HCT116 (cell line): ENCODE measurements around the gene PRIMA1. TPM values are rescaled to one million over a fixed set of nuclear protein-coding genes. Genes with fewer than 3 reads are reported as not detected.

Experiments used
- ATAC-seq: fragments of 200-7000 bp; cut with Tn5 transposase; 2 replicates; pipeline ENCODE4 v1.9.1; 2020; ENCODE audit warnings: mild to moderate bottlenecking, moderate library complexity
- BruUV-seq: library from RNA; stranded (reverse); fragments of 400-500 nt; replicated peaks from 2 replicates; lab custom pipeline; 2021; lab: Mats Ljungman, UMichigan
- CTCF ChIA-PET: fragments of 300-600 bp; sonication (Branson Sonifier 250); formaldehyde crosslinking; loops from one replicate; lab custom pipeline; 2021; ENCODE audit warnings: antibody characterized with exemption; lab: Charles Lee
- POLR2A ChIA-PET: fragments of 300-600, 350-600 bp; sonication (Branson Sonifier 250); formaldehyde crosslinking; loops from one replicate; lab custom pipeline; 2021; ENCODE audit warnings: antibody characterized with exemption; lab: Charles Lee
- RAD21 ChIA-PET, 2 experiments: fragments of 300-600 bp; sonication (Branson Sonifier 250); formaldehyde crosslinking; loops; one replicate each; lab custom pipeline; 2023; ENCODE audit warnings: low total read pairs in 2 of 2; ENCODE audit not compliant: uncharacterized antibody in 2 of 2, unreplicated experiment in 2 of 2, low non-redundant PET in 1 of 2; lab: Charles Lee
- DNase-seq: peaks from one replicate; pipeline ENCODE4 v3.0.0-alpha.2; 2010; ENCODE audit warnings: low read depth, low spot score
- H2AFZ ChIP-seq: fragments of 200-600 bp; shearing (Covaris generic), sonication (generic); 2 replicates; pipeline ENCODE4 v1.6.1; 2017; ENCODE audit warnings: low read depth, mixed run types, mixed read lengths, antibody characterized with exemption, low read length; ENCODE audit not compliant: poor library complexity, severe bottlenecking
- H3K27ac ChIP-seq: 2 replicates; pipeline ENCODE4 v1.5.1; 2012; ENCODE audit warnings: low read depth, low read length
- H3K27me3 ChIP-seq: fragments of 200-600 bp; sonication (generic); 2 replicates; pipeline ENCODE4 v1.6.1; 2016; ENCODE audit warnings: mixed run types, low read length, mixed read lengths; ENCODE audit not compliant: insufficient read depth
- H3K36me3 ChIP-seq, 2 experiments: fragments of 200-500 bp in 1 of 2; fragments of 200-600 bp in 1 of 2; sonication (Bioruptor generic) in 1 of 2; sonication (generic) in 1 of 2; 2 replicates each; pipeline versions ENCODE4 v1.5.1 to v1.6.1; 2014 to 2016; ENCODE audit warnings: low read length in 2 of 2, inconsistent platforms in 1 of 2, mixed read lengths in 1 of 2, mixed run types in 1 of 2; ENCODE audit not compliant: insufficient read depth in 2 of 2, control insufficient read depth in 1 of 2
- H3K4me1 ChIP-seq, 2 experiments: fragments of 200-600 bp in 1 of 2; sonication (generic) in 1 of 2; 2 replicates each; pipeline versions ENCODE4 v1.5.1 to v1.6.1; 2012 to 2017; ENCODE audit warnings: low read length in 2 of 2, inconsistent platforms in 1 of 2, mild to moderate bottlenecking in 1 of 2, mixed read lengths in 1 of 2, mixed run types in 1 of 2, moderate library complexity in 1 of 2; ENCODE audit not compliant: insufficient read depth in 2 of 2, control insufficient read depth in 1 of 2
- H3K4me2 ChIP-seq: fragments of 200-600 bp; sonication (generic); 2 replicates; pipeline ENCODE4 v1.6.1; 2017; ENCODE audit warnings: mixed run types, low read length, mixed read lengths
- H3K4me3 ChIP-seq, 2 experiments: fragments of 200-600 bp in 1 of 2; sonication (generic) in 1 of 2; replicated peaks in 1 of 2; 2 replicates each; pipeline ENCODE4 v1.5.1; 2011 to 2016; ENCODE audit warnings: low read length in 2 of 2, control low read depth in 1 of 2, low read depth in 1 of 2, mild to moderate bottlenecking in 1 of 2, mixed read lengths in 1 of 2, mixed run types in 1 of 2
- H3K79me2 ChIP-seq: fragments of 200-600 bp; sonication (generic); 2 replicates; pipeline ENCODE4 v1.6.1; 2017; ENCODE audit warnings: mild to moderate bottlenecking, mixed run types, low read length, moderate library complexity, mixed read lengths; ENCODE audit not compliant: insufficient read depth
- H3K9ac ChIP-seq: fragments of 200-600 bp; sonication (generic); 2 replicates; pipeline ENCODE4 v1.6.1; 2016; ENCODE audit warnings: low read length, mixed read lengths
- H3K9me2 ChIP-seq: fragments of 200-600 bp; sonication (generic), shearing (Covaris generic); 2 replicates; pipeline ENCODE4 v1.6.1; 2017; ENCODE audit warnings: mixed run types, mild to moderate bottlenecking, moderate library complexity; ENCODE audit not compliant: insufficient read depth
- H3K9me3 ChIP-seq, 2 experiments: fragments of 200-500 bp in 1 of 2; fragments of 200-600 bp in 1 of 2; sonication (Bioruptor generic) in 1 of 2; sonication (generic) in 1 of 2; 2 replicates each; pipeline ENCODE4 v1.6.1; 2014 to 2017; ENCODE audit warnings: low read length in 2 of 2, mixed read lengths in 2 of 2, inconsistent platforms in 1 of 2, low read depth in 1 of 2, mild to moderate bottlenecking in 1 of 2, mixed run types in 1 of 2, moderate library complexity in 1 of 2; ENCODE audit not compliant: control insufficient read depth in 1 of 2, insufficient read depth in 1 of 2
- H4K20me1 ChIP-seq: fragments of 200-600 bp; sonication (generic), shearing (Covaris generic); 2 replicates; pipeline ENCODE4 v1.6.1; 2017; ENCODE audit warnings: mixed run types, mild to moderate bottlenecking, moderate library complexity; ENCODE audit not compliant: insufficient read depth
- EGR1 ChIP-seq: IDR thresholded peaks from 2 replicates; pipeline ENCODE4 v1.6.1; 2012; ENCODE audit warnings: low read depth
- EZH2 ChIP-seq: fragments of 200-600 bp; sonication (generic); IDR thresholded peaks from 2 replicates; pipeline ENCODE4 v1.6.1; 2017; ENCODE audit warnings: antibody characterized with exemption, mixed run types
- POLR2A ChIP-seq: IDR thresholded peaks from 2 replicates; pipeline ENCODE4 v1.7.0; 2011; ENCODE audit warnings: borderline replicate concordance; ENCODE audit not compliant: insufficient read depth, insufficient read length; ENCODE audit errors: extremely low read depth
- RAD21 ChIP-seq: IDR thresholded peaks from 2 replicates; pipeline ENCODE4 v1.6.1; 2012; ENCODE audit warnings: low read depth, mild to moderate bottlenecking
- SP1 ChIP-seq: IDR thresholded peaks from 2 replicates; pipeline ENCODE4 v1.6.1; 2012; ENCODE audit warnings: low read depth
- SRF ChIP-seq: IDR thresholded peaks from 2 replicates; pipeline ENCODE4 v1.6.1; 2012; ENCODE audit warnings: low read depth
- TCF7L2 ChIP-seq: IDR thresholded peaks from 2 replicates; pipeline ENCODE4 v1.7.0; 2011; ENCODE audit warnings: borderline replicate concordance, inconsistent platforms; ENCODE audit not compliant: insufficient read depth, insufficient read length; ENCODE audit errors: extremely low read depth
- YY1 ChIP-seq: IDR thresholded peaks from 2 replicates; pipeline ENCODE4 v1.6.1; 2011; ENCODE audit warnings: low read length, low read depth, moderate library complexity, mild to moderate bottlenecking; ENCODE audit not compliant: insufficient replicate concordance; ENCODE audit errors: extremely low read depth
- ZFX ChIP-seq: fragments of 450-650 bp; IDR thresholded peaks from 2 replicates; pipeline ENCODE4 v1.6.1; 2017
- intact Hi-C: fragments of 100-400 bp; cut with micrococcal nuclease; formaldehyde crosslinking; loops from 2 replicates; pipeline ENCODE4 v1.10.0; 2022
- total RNA-seq: library from RNA; stranded (reverse); gene quantifications from one replicate; pipeline ENCODE4 v1.2.1, GENCODE V29; 2021; ENCODE audit not compliant: unreplicated experiment
- TF ChIP-seq, protein P1 (sequence below): IDR thresholded peaks from 2 replicates; pipeline ENCODE4 v1.6.1; 2012

The PRIMA1 gene
- total RNA-seq, 1 experiment from 2014 or later = 1.5 TPM

DNA sequence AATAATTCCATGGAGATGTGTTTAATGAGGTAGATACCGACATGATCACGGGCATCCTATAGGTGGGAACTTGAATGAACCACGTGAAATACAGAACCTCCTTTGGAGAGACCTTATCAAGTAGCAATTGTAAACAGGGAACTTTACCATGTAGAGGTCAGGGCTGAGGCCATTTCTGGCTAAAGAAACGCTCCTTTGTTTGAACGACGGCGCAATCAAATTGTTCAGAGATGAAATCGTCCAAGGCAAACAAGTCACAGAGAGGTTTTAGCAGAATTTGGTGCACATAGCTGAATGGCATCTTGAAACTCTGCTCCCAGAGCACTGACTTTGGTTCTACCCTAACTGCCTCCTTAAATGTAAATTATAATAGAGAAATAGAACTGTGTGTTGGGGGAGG is 9.8 kb downstream of the PRIMA1 start:
- ChIA-PET CTCF (no interaction called here), POLR2A (no interaction called here), RAD21 (no interaction called here)
- H3K4me1 ChIP-seq = no peaks in the 10 kb centered on the region
- no peaks in the 10 kb centered on the region for H3K9me2 ChIP-seq
- no peak for TF ChIP-seq YY1
- TF ChIP-seq, protein P1, sequence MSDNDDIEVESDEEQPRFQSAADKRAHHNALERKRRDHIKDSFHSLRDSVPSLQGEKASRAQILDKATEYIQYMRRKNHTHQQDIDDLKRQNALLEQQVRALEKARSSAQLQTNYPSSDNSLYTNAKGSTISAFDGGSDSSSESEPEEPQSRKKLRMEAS = no peak
- no peak for TF ChIP-seq POLR2A
- TF ChIP-seq EGR1 = no peak
- TF ChIP-seq TCF7L2 = no peak
- TF ChIP-seq ZFX = no peak
- no peak for TF ChIP-seq RAD21
- TF ChIP-seq SP1 = no peak
- TF ChIP-seq SRF = no peak
- H2AFZ ChIP-seq = no peak overlapping the region
- no peaks in the 10 kb centered on the region for H3K9me3 ChIP-seq
- no peak overlapping the region for H3K4me3 ChIP-seq
- H3K27ac ChIP-seq = no peak overlapping the region
- no peaks in the 10 kb centered on the region for H3K36me3 ChIP-seq
- H3K9ac ChIP-seq = no peak overlapping the region
- intact Hi-C loops = no loop called here
- ATAC-seq = no peak
- H3K4me2 ChIP-seq = no peak overlapping the region
- H3K79me2 ChIP-seq = no peaks in the 10 kb centered on the region
- no peaks in the 10 kb centered on the region for H3K27me3 ChIP-seq
- no peak for DNase-seq
- no TSS peak for BruUV-seq
- H4K20me1 ChIP-seq = no peaks in the 10 kb centered on the region

DNA sequence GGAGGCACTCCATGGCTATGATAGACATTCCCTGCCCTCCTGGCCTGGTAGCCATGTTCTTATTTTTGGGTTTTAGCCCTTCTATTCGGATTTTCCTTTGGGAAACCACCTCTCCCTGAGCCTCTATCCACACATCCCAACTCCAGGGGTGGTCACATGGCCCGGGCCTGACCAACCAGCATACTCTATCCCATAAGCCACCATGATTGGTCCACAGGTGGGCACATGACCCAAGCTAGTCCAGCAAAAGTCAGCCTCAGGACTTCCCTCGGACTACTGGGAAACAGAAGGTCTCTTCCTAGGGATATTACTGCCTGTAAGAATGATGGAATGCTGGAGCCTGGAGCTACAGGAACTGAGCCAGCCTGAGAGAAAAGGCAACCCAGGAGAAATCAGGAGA is 12.5 kb downstream of the PRIMA1 start:
- Histone ChIP-seq H3K36me3 (no peaks in the 10 kb centered on the region), H3K4me1 (no peaks in the 10 kb centered on the region), H3K27me3 (no peaks in the 10 kb centered on the region), H4K20me1 (no peaks in the 10 kb centered on the region), H3K9me2 (no peaks in the 10 kb centered on the region), H3K27ac (no peak overlapping the region), H3K9ac (no peak overlapping the region), H3K4me2 (no peak overlapping the region), H3K9me3 (no peaks in the 10 kb centered on the region), H3K79me2 (no peaks in the 10 kb centered on the region), H3K4me3 (no peak overlapping the region), H2AFZ (no peak overlapping the region)
- TF ChIP-seq EZH2 = no peak
- RAD21 ChIA-PET = no interaction called here
- POLR2A ChIA-PET = no interaction called here
- CTCF ChIA-PET = no interaction called here
- no peak for DNase-seq
- ATAC-seq = peak; percentile 64; the same call in 1 of the 2 replicates
- no TSS peak for BruUV-seq
- intact Hi-C loops = no loop called here
